Dendritic cell treated with granulocyte-macrophage colony-stimulating factor and Interleukin-4, amounts not matched to agents 40 ng/mL and 50 ng/mL, for 4 days (primary cell): Measurements from ENCODE around the gene LBHD2.

Experiments used
- H3K27ac Mint-ChIP-seq: one replicate; pipeline ENCODE4 v1.8.0; 2022; ENCODE audit warnings: mild to moderate bottlenecking, mixed read lengths
- H3K27me3 Mint-ChIP-seq: one replicate; pipeline ENCODE4 v1.8.0; 2022; ENCODE audit warnings: mild to moderate bottlenecking, mixed read lengths
- H3K36me3 Mint-ChIP-seq: one replicate; pipeline ENCODE4 v1.8.0; 2022; ENCODE audit warnings: low read depth, mixed read lengths
- H3K4me1 Mint-ChIP-seq: one replicate; pipeline ENCODE4 v1.8.0; 2022; ENCODE audit warnings: low read depth, mixed read lengths
- H3K4me3 Mint-ChIP-seq: one replicate; pipeline ENCODE4 v1.8.0; 2022; ENCODE audit warnings: mild to moderate bottlenecking, moderate library complexity, mixed read lengths
- H3K9me3 Mint-ChIP-seq: one replicate; pipeline ENCODE4 v1.8.0; 2022; ENCODE audit warnings: mixed read lengths
- intact Hi-C: fragments of 100-400 bp; cut with micrococcal nuclease; formaldehyde crosslinking; loops from one replicate; pipeline ENCODE4 v1.15.0; 2022

LBHD2 gene

DNA sequence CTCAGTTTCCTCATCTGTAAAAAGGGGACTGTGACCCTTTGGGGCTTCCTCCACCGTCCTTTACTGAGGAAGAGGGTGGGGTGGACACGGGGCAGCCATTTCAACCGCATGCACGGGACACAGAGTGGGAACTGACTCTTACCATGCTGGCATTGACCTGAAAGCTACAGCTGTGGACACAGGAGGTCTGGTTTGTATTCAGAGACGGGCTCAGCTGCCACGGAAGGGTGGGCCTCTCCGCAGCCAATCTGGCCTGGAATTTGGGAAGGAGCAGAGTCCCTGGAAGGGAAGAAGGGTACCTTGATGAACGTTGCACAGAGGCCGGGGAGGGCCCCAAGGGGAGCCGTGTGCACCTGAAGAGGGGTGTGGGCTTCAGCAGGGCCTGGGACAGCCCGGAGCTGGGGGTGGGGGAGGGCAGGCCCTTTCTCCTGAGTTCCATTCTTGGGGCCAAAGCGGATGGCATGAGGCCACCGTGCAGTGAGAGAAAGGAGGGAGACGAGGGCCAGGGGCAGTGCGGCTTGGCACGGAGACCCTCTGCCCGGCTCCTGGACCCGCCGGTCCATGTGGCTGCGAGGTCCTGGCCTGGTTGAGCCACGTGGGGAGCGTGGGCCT lies 53.8 kb downstream of the LBHD2 start:
- peak overlapping the region; percentile 28 for H3K4me3 Mint-ChIP-seq
- peaks cover 23% of the 10 kb centered on the region for H3K27me3 Mint-ChIP-seq
- H3K4me1 Mint-ChIP-seq: peaks cover 70% of the 10 kb centered on the region
- H3K9me3 Mint-ChIP-seq: no peaks in the 10 kb centered on the region
- H3K36me3 Mint-ChIP-seq: peaks cover 44% of the 10 kb centered on the region
- intact Hi-C loops: no loop called here
- peak overlapping the region; percentile 78 for H3K27ac Mint-ChIP-seq

DNA sequence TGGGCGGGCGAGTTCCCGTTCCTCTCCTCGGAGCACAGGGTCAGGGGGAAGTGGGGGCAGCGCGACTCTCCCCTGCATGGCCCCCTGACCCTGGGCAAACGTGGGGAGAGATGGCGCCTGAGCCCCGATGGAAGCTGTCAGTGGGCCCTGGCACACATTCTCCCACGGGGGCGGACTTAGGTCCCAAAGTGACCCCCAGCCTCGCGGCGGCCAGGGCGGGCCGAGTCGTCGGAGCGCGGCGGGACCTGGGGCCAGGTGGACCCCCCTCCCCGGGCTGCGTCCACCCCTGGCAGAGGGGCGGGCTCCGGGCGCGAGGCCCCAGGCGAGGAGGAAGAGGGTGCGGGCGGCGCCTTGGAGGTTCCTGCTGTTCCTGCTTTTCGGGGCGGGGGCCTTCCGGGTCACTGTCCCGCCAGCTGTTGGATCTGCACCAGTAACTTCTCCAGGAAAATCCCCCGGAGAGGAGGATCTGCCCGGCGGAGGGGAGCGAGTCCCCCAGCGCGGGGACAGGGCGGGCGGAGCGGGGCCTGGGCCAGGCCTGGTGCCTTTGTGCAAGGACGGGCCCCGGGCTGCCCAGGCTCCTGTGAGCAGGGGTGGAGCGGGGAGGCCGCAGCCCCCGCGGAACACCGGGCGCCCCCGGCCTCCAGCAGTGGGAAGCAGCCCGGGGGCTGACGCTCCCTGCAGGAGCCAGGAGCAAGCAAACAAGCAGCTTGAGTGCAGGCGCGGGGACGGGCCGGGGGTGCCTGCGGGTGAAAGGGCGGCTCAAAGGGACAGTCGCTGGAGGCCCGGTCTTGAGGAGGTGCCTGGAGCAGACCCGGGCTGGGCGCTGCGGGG lies 54.5 kb downstream of the LBHD2 start:
- intact Hi-C loops: no loop called here
- H3K36me3 Mint-ChIP-seq: peaks cover 37% of the 10 kb centered on the region
- H3K9me3 Mint-ChIP-seq: no peaks in the 10 kb centered on the region
- peaks cover 69% of the 10 kb centered on the region for H3K4me1 Mint-ChIP-seq
- H3K27me3 Mint-ChIP-seq: peaks cover 30% of the 10 kb centered on the region
- H3K27ac Mint-ChIP-seq: peak overlapping the region; percentile 78
- H3K4me3 Mint-ChIP-seq: peak overlapping the region; percentile 64

DNA sequence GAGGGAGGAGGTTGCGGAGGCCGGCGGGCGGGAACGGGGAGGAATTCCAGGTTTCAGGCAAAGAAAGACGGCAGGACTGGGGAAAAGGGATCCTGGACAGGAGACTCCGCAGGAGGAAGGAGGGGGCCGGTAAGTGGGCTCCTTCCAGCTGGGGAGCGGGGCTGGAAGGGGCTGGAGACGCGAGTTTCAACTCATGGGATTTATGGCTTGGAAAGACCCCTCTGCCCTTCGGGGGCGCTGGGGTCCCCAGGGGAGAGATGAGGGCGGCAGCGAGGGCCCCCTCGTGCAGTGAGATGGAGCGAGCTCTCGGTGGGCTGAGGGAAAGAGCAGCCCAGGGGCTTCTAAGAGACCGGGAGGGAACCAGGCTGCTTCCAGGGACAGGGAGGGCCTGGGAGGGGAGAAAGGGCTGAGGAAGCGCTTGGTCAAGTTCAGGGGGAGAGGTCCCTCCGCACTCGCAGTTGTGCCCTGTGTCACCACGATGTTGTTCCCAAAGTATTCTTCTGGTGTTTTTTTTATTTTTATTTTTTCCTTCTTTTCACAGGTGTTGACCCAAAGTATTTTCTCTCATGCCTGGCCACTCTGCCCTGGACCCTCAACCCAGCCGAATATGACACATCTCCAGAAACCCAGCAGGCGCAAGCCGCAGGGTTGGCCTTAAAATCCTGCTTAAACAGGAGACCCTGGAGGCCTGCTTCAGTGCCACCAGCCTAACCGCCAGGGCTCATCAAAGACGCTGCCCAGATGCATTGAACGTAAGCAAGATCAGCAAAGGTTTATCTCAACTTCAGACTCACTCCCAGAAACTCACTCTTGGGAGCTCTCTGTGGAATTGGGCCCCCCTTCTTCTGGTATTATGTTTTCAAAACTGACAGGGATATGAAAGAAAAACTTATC lies 55.4 kb downstream of the LBHD2 start:
- Mint-ChIP-seq H3K4me3 (peak overlapping the region; percentile 64), H3K27ac (peak overlapping the region; percentile 78), H3K27me3 (peaks cover 31% of the 10 kb centered on the region), H3K36me3 (peaks cover 28% of the 10 kb centered on the region), H3K9me3 (no peaks in the 10 kb centered on the region), H3K4me1 (peaks cover 61% of the 10 kb centered on the region)
- intact Hi-C loops: loop anchor here (2.0 kb wide), 2 partner anchors 35 to 153 kb away; no protein-coding TSS in a partner anchor
